Tibial nerve (tissue), 4 donors: Measurements from ENCODE around the gene TSC1. TPM values are rescaled to one million over a fixed set of nuclear protein-coding genes. Genes with fewer than 3 reads are reported as not detected.

Experiments used
- DNase-seq, 2 donors: peaks; one replicate each; pipeline ENCODE4 v3.0.0-alpha.2; 2019; ENCODE audit warnings: low spot score in 2 of 2
- H3K27ac ChIP-seq, 4 donors: fragments of 200-600 bp; sonication (generic) in 3 of 4; one replicate each; pipeline ENCODE4 v1.5.1; 2017 to 2019; ENCODE audit warnings: mild to moderate bottlenecking in 1 of 4
- H3K27me3 ChIP-seq, 2 donors: fragments of 200-600 bp; sonication (generic) in 1 of 2; one replicate each; pipeline versions ENCODE4 v1.5.1 to v1.6.0; 2017 to 2019
- H3K36me3 ChIP-seq, 3 donors: fragments of 200-600 bp; sonication (generic); one replicate each; pipeline ENCODE4 v1.5.1; 2018 to 2019
- H3K4me1 ChIP-seq, 4 donors: fragments of 200-600 bp; sonication (generic) in 3 of 4; one replicate each; pipeline ENCODE4 v1.5.1; 2017 to 2019
- H3K4me3 ChIP-seq, 4 donors: fragments of 200-600 bp; sonication (generic) in 3 of 4; one replicate each; pipeline ENCODE4 v1.5.1; 2017 to 2019; ENCODE audit warnings: mild to moderate bottlenecking in 1 of 4, moderate library complexity in 1 of 4
- H3K9me3 ChIP-seq, 4 donors: fragments of 200-600 bp; sonication (generic) in 3 of 4; one replicate each; pipeline ENCODE4 v1.5.1; 2017 to 2019
- CTCF ChIP-seq, 5 experiments: fragments of 200-600 bp in 3 of 5; fragments of 450-650 bp in 2 of 5; sonication (generic) in 3 of 5; IDR thresholded peaks; one replicate each; pipeline ENCODE4 v1.5.1; 2016 to 2019; ENCODE audit warnings: antibody characterized with exemption in 5 of 5, mild to moderate bottlenecking in 3 of 5, moderate library complexity in 2 of 5
- EP300 ChIP-seq, 2 donors: sonication (generic); formaldehyde crosslinking; IDR thresholded peaks; one replicate each; pipeline ENCODE4 v1.6.1; 2017; ENCODE audit warnings: antibody characterized with exemption in 2 of 2, mild to moderate bottlenecking in 1 of 2
- POLR2A ChIP-seq, 2 donors: fragments of 450-650 bp; IDR thresholded peaks; one replicate each; pipeline ENCODE4 v1.6.1; 2017; ENCODE audit warnings: antibody characterized with exemption in 2 of 2, mild to moderate bottlenecking in 2 of 2, moderate library complexity in 2 of 2
- WGBS, 2 donors: methylation state at CpG; one replicate each; pipeline ENCODE4 v1.1.5; 2018; 5-methylcytosine and 5-hydroxymethylcytosine counted together
- total RNA-seq, 4 donors: library from RNA; depleted of rRNA; stranded (reverse); fragments of >200 nt; gene quantifications; one replicate each; pipeline ENCODE4 v1.1.0, GENCODE V29; 2016

TSC1 gene
- total RNA-seq, 4 donors from 2014 or later = 48.6 to 88.4 (median 68.9) TPM

- no peaks in the 10 kb centered on the region for H3K9me3 ChIP-seq
- 68 to 71% methylated on average over 22 to 23 of the region's 23 CpGs for WGBS, 2 donors
- no peak for TF ChIP-seq EP300 (IDR thresholded peaks at IDR 0.05)
- no peak for TF ChIP-seq POLR2A (IDR thresholded peaks at IDR 0.05)
- no peak for TF ChIP-seq CTCF (IDR thresholded peaks at IDR 0.05)
- no peaks in the 10 kb centered on the region for H3K27me3 ChIP-seq
- peaks cover 0 to 23% (median 19%) of the 10 kb centered on the region in 4 donors for H3K4me1 ChIP-seq
- no peaks in the 10 kb centered on the region for H3K36me3 ChIP-seq
- DNase-seq = no peak
- peak overlapping the region; percentile 96 to 99 (median 97) for H3K27ac ChIP-seq
- peak overlapping the region; percentile 87 to 99 (median 92) for H3K4me3 ChIP-seq
These were observed 1.0 kb upstream of the TSC1 start for GRCh38 chr9:132945186-132946130.

GRCh38 chr9:132943651-132944293, 644 bp downstream of the TSC1 start:
- TF ChIP-seq CTCF (IDR thresholded peaks at IDR 0.05) = no peak
- no peak for TF ChIP-seq EP300 (IDR thresholded peaks at IDR 0.05)
- TF ChIP-seq POLR2A (IDR thresholded peaks at IDR 0.05) = no peak
- WGBS, 2 donors = 0 to 2% methylated on average over 25 of the region's 25 CpGs
- no peaks in the 10 kb centered on the region for H3K27me3 ChIP-seq
- H3K27ac ChIP-seq = peak overlapping the region; percentile 96 to 99 (median 97)
- no peaks in the 10 kb centered on the region for H3K36me3 ChIP-seq
- no peak for DNase-seq
- peak overlapping the region; percentile 87 to 99 (median 92) for H3K4me3 ChIP-seq
- peaks cover 0 to 25% (median 19%) of the 10 kb centered on the region in 4 donors for H3K4me1 ChIP-seq
- no peaks in the 10 kb centered on the region for H3K9me3 ChIP-seq

- TF ChIP-seq CTCF (IDR thresholded peaks at IDR 0.05) (no peak), EP300 (IDR thresholded peaks at IDR 0.05) (no peak), POLR2A (IDR thresholded peaks at IDR 0.05) (no peak)
- Histone ChIP-seq H3K27me3 (no peaks in the 10 kb centered on the region), H3K9me3 (no peaks in the 10 kb centered on the region), H3K4me3 (no peak overlapping the region), H3K4me1 (peaks cover 0 to 25% (median 19%) of the 10 kb centered on the region in 4 donors), H3K36me3 (no peaks in the 10 kb centered on the region), H3K27ac (no peak overlapping the region)
- DNase-seq = no peak
- WGBS, 2 donors = 43 to 48% methylated on average over 5 of the region's 5 CpGs
These were observed 1.8 kb downstream of the TSC1 start for GRCh38 chr9:132942541-132943182.

DNA sequence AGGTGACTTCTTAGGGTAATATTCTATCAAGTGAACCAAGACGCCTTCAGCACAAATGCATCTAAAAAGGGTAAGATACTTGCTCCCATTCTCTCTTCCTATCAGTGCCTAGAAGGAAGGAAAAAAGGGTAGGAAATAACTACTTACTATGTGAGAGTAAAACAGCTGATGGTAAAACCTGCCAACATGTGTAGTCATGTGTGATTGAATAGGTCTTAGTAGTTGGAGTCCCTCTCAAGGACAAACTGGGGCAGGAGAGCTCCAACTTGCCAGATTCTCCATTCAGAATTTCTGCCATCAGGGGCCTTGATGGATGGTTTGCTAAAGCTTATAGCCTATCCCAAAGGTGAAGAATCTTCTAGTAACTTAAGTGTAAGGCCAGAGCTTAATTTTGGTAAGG, 5.2 kb downstream of the TSC1 start:
- Histone ChIP-seq H3K27me3 (no peaks in the 10 kb centered on the region), H3K36me3 (peaks cover 0 to 8% (median 3%) of the 10 kb centered on the region in 3 donors), H3K4me1 (peaks cover 0 to 25% (median 16%) of the 10 kb centered on the region in 4 donors), H3K4me3 (no peak overlapping the region), H3K27ac (no peak overlapping the region), H3K9me3 (no peaks in the 10 kb centered on the region)
- WGBS, 2 donors = 90 to 94% methylated on average over 1 of the region's 1 CpG
- no peak for DNase-seq
- TF ChIP-seq POLR2A (IDR thresholded peaks at IDR 0.05) (no peak), CTCF (IDR thresholded peaks at IDR 0.05) (no peak), EP300 (IDR thresholded peaks at IDR 0.05) (no peak)
